Smooth muscle cell (in vitro differentiated cells): ENCODE measurements around the gene PRAMEF14. TPM values are rescaled to one million over a fixed set of nuclear protein-coding genes. Genes with fewer than 3 reads are reported as not detected.
"Not testable (repeated sequence)": the region's sequence is repeated elsewhere in the genome, so short reads cannot be mapped to it uniquely, and the experiment has no call there.

Source experiments
- DNase-seq: peaks from one replicate; lab custom pipeline; 2025; ENCODE audit not compliant: unreplicated experiment; lab: John Stamatoyannopoulos, UW
- H2AFZ ChIP-seq: fragments of 200-600 bp; sonication (generic); 2 replicates; pipeline ENCODE4 v1.6.0; 2016; ENCODE audit warnings: antibody characterized with exemption, low read depth, mild to moderate bottlenecking
- H3F3A ChIP-seq: fragments of 200-600 bp; sonication (generic); 2 replicates; pipeline ENCODE4 v1.6.0; 2017; ENCODE audit warnings: antibody characterized with exemption, low read depth
- H3K27ac ChIP-seq: fragments of 200-600 bp; sonication (generic); 2 replicates; pipeline ENCODE4 v1.5.1; 2016; ENCODE audit warnings: low read depth, mild to moderate bottlenecking
- H3K27me3 ChIP-seq: fragments of 200-600 bp; sonication (generic); 2 replicates; pipeline ENCODE4 v1.6.1; 2016; ENCODE audit warnings: low read depth, mild to moderate bottlenecking
- H3K36me3 ChIP-seq: fragments of 200-600 bp; sonication (generic); 2 replicates; pipeline ENCODE4 v1.5.1; 2016; ENCODE audit warnings: low read depth
- H3K4me1 ChIP-seq: fragments of 200-600 bp; sonication (generic); 2 replicates; pipeline ENCODE4 v1.5.1; 2016; ENCODE audit warnings: low read depth
- H3K4me2 ChIP-seq: fragments of 200-600 bp; sonication (generic); 2 replicates; pipeline ENCODE4 v1.6.0; 2016; ENCODE audit warnings: mild to moderate bottlenecking
- H3K4me3 ChIP-seq: fragments of 200-600 bp; sonication (generic); 2 replicates; pipeline ENCODE4 v1.5.1; 2016; ENCODE audit warnings: mild to moderate bottlenecking
- H3K79me2 ChIP-seq: fragments of 200-600 bp; sonication (generic); 2 replicates; pipeline ENCODE4 v1.6.0; 2016; ENCODE audit warnings: low read depth, mild to moderate bottlenecking
- H3K9ac ChIP-seq: fragments of 200-600 bp; sonication (generic); 2 replicates; pipeline ENCODE4 v1.6.0; 2016; ENCODE audit warnings: low read depth
- H3K9me3 ChIP-seq: fragments of 200-600 bp; sonication (generic); replicated peaks from 2 replicates; pipeline ENCODE4 v1.5.1; 2016; ENCODE audit warnings: low read depth
- H4K20me1 ChIP-seq: fragments of 200-600 bp; sonication (generic); 2 replicates; pipeline ENCODE4 v1.6.0; 2016; ENCODE audit warnings: low read depth
- WGBS: methylation state at CpG from one replicate; pipeline ENCODE4 v1.1.7; 2016; ENCODE audit warnings: low lambda C conversion rate; 5-methylcytosine and 5-hydroxymethylcytosine counted together
- polyA plus RNA-seq: library from polyadenylated mRNA; unstranded; fragments of >200 nt; fragmentation: Nextera tagmentation; extraction: Ambion mirVana; gene quantifications from 2 replicates; pipeline ENCODE4 v1.2.1, GENCODE V29; 2016
- total RNA-seq: library from RNA; depleted of rRNA; stranded (reverse); fragments of >200 nt; gene quantifications from 2 replicates; pipeline ENCODE4 v1.2.3, GENCODE V29; 2014

PRAMEF14 gene
- total and polyA plus RNA-seq, 2 experiments from 2014 or later, result not detected

DNA sequence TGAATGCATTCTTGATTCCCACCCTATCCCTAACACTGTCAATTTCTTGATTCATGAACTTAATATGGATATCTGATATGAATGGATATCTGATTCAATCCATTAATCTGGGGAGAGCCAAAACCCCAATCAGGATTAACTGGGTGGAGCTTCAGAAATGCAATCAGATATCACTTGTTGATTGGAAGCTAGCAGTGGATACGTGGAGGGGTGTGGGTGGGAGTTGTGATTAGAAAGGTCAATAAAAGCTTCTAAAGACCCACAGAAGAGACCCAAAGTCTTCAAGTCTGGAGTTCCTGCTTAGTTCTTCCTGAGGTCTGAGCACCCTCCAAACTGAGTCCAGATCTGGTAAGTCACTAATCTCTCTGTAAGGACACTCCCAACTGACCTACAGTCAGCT is 43.7 kb downstream of the PRAMEF14 start, which contains the start of gene PRAMEF33:
PRAMEF33 (plus strand) TSS at position 301 of the 400 bp plus-strand sequence. CDS start 2,416 bp downstream, outside the sequence.
- not testable (repeated sequence) for H3K9ac ChIP-seq, H3K27ac ChIP-seq, H3K79me2 ChIP-seq, H2AFZ ChIP-seq, H3K4me2 ChIP-seq, H3K9me3 ChIP-seq, H3K36me3 ChIP-seq, H3F3A ChIP-seq, H3K4me3 ChIP-seq, H3K4me1 ChIP-seq, DNase-seq, H3K27me3 ChIP-seq, H4K20me1 ChIP-seq
- WGBS, result no CpG with 5 or more reads among the region's 1 CpG

DNA sequence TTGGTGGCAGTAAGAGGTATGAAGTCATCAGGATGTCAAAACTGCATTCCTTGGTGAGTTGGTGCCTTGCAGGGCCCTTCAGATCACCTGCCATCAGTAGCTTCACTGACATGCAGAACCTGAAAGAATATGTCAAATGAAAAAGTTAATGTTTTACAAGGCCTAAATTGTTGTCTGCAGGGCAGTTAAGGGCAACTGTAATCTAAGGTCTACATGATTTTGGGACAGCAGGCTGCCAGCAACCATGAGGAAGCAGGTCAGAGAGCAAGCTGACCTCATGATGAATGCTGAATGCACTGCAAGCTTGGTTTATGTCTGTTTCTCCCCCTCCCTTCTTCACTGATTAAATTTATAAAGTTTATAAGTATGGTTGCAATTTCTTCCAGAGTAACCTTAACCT is 44.7 kb downstream of the PRAMEF14 start:
- not testable (repeated sequence) for H3K9ac ChIP-seq, H3F3A ChIP-seq, H3K4me3 ChIP-seq, H3K4me1 ChIP-seq, H3K27ac ChIP-seq, H3K9me3 ChIP-seq, H3K4me2 ChIP-seq, H4K20me1 ChIP-seq, H3K27me3 ChIP-seq, H3K36me3 ChIP-seq, H2AFZ ChIP-seq, DNase-seq, H3K79me2 ChIP-seq

DNA sequence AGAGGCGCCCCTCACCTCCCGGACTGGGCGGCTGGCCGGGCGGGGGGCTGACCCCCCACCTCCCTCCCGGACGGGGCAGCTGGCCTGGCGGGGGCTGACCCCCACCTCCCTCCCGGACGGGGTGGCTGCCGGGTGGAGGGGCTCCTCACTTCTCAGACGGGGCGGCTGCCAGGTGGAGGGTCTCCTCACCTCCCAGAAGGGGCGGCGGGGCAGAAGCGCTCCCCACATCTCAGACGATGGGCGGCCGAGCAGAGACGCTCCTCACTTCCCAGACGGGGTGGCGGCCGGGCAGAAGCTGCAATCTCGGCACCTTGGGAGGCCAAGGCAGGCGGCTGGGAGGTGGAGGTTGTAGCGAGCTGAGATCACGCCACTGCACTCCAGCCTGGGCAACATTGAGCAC is 48.2 kb downstream of the PRAMEF14 start:
- not testable (repeated sequence) for H3F3A ChIP-seq, H3K27me3 ChIP-seq, H3K4me1 ChIP-seq, H3K36me3 ChIP-seq, H3K9ac ChIP-seq, H4K20me1 ChIP-seq, H3K79me2 ChIP-seq, H3K4me2 ChIP-seq, DNase-seq, H3K9me3 ChIP-seq, H3K4me3 ChIP-seq, H3K27ac ChIP-seq, H2AFZ ChIP-seq
- WGBS, result 92% methylated on average over 14 of the region's 27 CpGs

DNA sequence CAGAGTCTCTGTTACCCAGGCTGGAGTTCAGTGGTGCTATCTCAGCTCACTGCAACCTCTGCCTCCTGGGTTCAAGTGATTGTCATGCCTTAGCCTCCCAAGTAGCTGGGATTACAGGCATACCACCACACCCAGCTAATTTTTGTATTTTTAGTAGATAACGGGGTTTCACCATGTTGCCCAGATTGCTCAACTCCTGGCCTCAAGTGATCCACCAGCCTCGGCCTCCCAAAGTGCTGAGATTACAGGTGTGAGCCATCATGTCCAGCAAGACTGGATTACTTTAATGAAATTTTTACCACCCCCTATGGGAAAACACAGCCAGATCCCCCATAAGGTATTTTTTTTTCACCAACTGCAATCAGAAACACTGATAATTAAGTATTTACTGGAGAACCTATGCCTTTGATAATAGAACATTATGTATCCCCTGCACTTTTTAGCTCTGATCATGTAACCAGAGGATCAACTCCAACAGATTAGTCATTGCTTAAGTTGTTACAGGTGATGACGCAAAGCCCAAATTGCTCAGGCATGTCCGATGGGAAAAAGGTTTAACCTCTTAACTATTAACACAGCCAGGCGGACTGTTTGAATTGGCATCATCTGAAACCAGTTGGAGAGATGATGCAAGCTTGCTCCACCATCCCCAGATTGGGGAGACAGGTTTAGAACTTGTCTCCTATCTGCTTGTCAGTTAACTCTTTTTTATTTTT is 49.6 kb downstream of the PRAMEF14 start:
- H3K4me2 ChIP-seq, H3K4me3 ChIP-seq, H3K36me3 ChIP-seq, H3K9ac ChIP-seq, H3K4me1 ChIP-seq, H3K27ac ChIP-seq, H2AFZ ChIP-seq, DNase-seq, H4K20me1 ChIP-seq, H3K27me3 ChIP-seq, H3K9me3 ChIP-seq, H3F3A ChIP-seq, H3K79me2 ChIP-seq: not testable (repeated sequence)
- 79% methylated on average over 3 of the region's 5 CpGs for WGBS

Other genes starting within 250 kb of the PRAMEF14 start
- not detected in 2 replicates for gene HNRNPCL2, start 230.3 kb downstream of the PRAMEF14 start, total RNA-seq
- gene HNRNPCL2, start 230.3 kb downstream of the PRAMEF14 start, polyA plus RNA-seq, result not detected in 2 replicates
- gene PRAMEF26, start 191.1 kb downstream of the PRAMEF14 start, total RNA-seq, result not detected in 2 replicates
- gene PRAMEF26, start 191.1 kb downstream of the PRAMEF14 start, polyA plus RNA-seq, result not detected in 2 replicates
- not detected in 2 replicates for gene HNRNPCL4, start 181.5 kb downstream of the PRAMEF14 start, total RNA-seq
- gene HNRNPCL4, start 181.5 kb downstream of the PRAMEF14 start, polyA plus RNA-seq, result not detected in 2 replicates
- not detected in 2 replicates for gene PRAMEF9, start 175.3 kb downstream of the PRAMEF14 start, total RNA-seq
- not detected in 2 replicates for gene PRAMEF9, start 175.3 kb downstream of the PRAMEF14 start, polyA plus RNA-seq
- gene PRAMEF13, start 145.7 kb downstream of the PRAMEF14 start, total RNA-seq, result not detected in 2 replicates
- gene PRAMEF13, start 145.7 kb downstream of the PRAMEF14 start, polyA plus RNA-seq, result not detected in 2 replicates
- gene PRAMEF18, start 121.0 kb downstream of the PRAMEF14 start, total RNA-seq, result not detected in 2 replicates
- not detected in 2 replicates for gene PRAMEF18, start 121.0 kb downstream of the PRAMEF14 start, polyA plus RNA-seq
- not detected in 2 replicates for gene PRAMEF5, start 92.9 kb downstream of the PRAMEF14 start, total RNA-seq
- gene PRAMEF5, start 92.9 kb downstream of the PRAMEF14 start, polyA plus RNA-seq, result not detected in 2 replicates
- gene PRAMEF8, start 62.0 kb downstream of the PRAMEF14 start, total RNA-seq, result not detected in 2 replicates
- not detected in 2 replicates for gene PRAMEF8, start 62.0 kb downstream of the PRAMEF14 start, polyA plus RNA-seq
- gene PRAMEF33, start 43.6 kb downstream of the PRAMEF14 start, total RNA-seq, result not detected in 2 replicates
- gene PRAMEF33, start 43.6 kb downstream of the PRAMEF14 start, polyA plus RNA-seq, result not detected in 2 replicates
- not detected in 2 replicates for gene PRAMEF15, start 31.6 kb downstream of the PRAMEF14 start, total RNA-seq
- gene PRAMEF15, start 31.6 kb downstream of the PRAMEF14 start, polyA plus RNA-seq, result not detected in 2 replicates
- not detected in 2 replicates for gene PRAMEF19, start 24.8 kb upstream of the PRAMEF14 start, total RNA-seq
- not detected in 2 replicates for gene PRAMEF19, start 24.8 kb upstream of the PRAMEF14 start, polyA plus RNA-seq
- gene PRAMEF17, start 42.5 kb upstream of the PRAMEF14 start, total RNA-seq, result not detected in 2 replicates
- not detected in 2 replicates for gene PRAMEF17, start 42.5 kb upstream of the PRAMEF14 start, polyA plus RNA-seq
- gene PRAMEF20, start 63.3 kb upstream of the PRAMEF14 start, total RNA-seq, result not detected in 2 replicates
- not detected in 2 replicates for gene PRAMEF20, start 63.3 kb upstream of the PRAMEF14 start, polyA plus RNA-seq
- 0.13 TPM in 1 of 2 replicates, not detected in the other for gene LRRC38, start 166.9 kb upstream of the PRAMEF14 start, total RNA-seq
- gene LRRC38, start 166.9 kb upstream of the PRAMEF14 start, polyA plus RNA-seq, result 0.39 and 0.86 TPM in 2 replicates
- 459 and 476 TPM in 2 replicates for gene PDPN, start 236.7 kb upstream of the PRAMEF14 start, total RNA-seq
- gene PDPN, start 236.7 kb upstream of the PRAMEF14 start, polyA plus RNA-seq, result 336 and 414 TPM in 2 replicates